NCI-H2107 (cell line): Measurements from ENCODE around the gene TLR3.

ENCODE experiments used
- DNase-seq: peaks from one replicate; lab custom pipeline; 2025; lab: John Stamatoyannopoulos, UW

TLR3 gene

DNA sequence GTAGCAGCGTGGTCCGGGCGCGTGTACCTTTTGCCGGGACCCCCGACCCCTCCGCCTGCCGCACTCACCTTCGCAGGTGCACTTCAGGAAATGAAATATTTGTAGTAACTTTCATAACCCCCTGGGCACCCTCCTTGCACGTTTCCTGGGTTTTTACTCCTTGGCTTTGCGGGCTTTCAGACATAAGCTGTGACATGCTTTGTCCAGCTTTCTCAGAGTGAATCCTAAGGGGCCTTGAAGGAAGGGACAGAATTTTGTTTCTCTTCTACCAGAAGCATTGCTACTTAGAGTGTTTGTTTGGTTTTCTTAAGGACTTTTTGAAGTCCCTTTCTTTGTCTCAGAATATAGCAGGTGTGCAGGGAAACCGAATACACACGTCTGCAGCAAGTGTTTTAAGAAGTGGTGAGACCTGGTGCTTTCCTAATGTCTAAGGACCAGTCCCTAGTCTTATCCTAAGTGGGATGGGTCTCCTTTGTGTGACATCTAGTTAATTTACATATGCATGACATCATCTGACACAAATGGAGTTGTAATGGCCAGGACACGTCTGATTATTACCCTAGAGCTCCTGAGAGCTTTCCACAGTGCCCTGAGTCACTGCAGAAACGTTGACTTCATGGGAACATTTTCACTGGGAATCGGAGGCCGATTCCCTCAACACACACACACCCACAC, 36.8 kb downstream of the TLR3 start:
- DNase-seq = no peak

DNA sequence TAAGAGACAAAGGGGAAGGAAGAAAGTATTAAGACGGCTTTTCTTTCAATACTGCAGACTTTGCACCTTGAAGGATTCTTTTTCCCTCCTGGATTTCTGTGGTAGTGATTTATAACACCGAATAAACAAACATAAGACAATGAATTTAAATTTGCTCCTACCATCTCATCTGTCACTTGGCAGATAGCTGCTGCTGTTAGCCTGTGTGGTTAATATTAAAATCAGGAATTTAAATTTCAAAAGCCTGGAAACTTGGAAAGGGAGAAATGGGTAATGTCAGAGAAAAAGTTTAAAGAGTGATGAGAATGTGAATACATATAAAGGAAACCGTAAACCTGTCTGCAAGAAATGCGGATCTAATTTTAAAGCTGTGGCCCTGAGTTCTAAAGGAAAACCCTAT, 39.0 kb downstream of the TLR3 start:
- no peak for DNase-seq

- DNase-seq = no peak
Observed at GRCh38 chr4:186108391-186108790, 39.4 kb downstream of the TLR3 start.

DNA sequence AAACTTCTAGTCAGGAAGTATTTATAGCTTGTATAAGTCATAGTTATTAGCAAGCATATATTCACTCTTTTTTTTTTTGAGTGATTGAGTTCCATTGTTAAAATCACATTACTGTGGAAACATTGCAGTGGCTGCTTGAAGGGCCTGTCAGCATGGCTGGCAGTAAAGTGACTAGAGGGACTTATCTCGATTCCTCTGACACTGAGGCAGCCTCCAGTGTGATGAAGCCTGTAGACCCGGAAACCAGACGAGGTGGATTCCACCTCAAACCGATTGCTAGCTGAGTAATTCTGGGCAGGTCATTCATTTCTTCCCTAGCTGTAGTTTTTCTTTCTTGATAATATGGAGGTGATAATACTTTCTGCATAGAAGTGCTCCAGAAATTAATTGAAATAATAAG, 40.3 kb downstream of the TLR3 start:
- no peak for DNase-seq

DNA sequence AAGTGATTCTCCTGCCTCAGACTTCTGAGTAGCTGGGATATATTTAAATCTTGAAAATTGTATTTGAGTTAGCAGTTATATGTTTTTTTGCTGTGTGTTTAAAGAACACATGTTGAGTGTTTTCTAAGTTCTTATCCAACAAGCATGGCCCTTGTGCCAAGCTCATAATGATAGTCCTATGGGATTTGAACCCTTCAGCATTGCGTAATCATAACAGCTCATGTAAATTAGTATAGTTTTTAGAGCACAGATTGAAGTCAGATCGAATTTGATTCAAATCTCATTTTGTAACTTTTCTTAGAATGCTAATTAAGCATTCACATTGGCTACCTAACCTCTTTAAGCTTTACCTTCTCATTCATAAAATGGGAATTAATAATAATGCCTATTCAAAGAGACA, 47.7 kb downstream of the TLR3 start:
- DNase-seq = no peak

DNA sequence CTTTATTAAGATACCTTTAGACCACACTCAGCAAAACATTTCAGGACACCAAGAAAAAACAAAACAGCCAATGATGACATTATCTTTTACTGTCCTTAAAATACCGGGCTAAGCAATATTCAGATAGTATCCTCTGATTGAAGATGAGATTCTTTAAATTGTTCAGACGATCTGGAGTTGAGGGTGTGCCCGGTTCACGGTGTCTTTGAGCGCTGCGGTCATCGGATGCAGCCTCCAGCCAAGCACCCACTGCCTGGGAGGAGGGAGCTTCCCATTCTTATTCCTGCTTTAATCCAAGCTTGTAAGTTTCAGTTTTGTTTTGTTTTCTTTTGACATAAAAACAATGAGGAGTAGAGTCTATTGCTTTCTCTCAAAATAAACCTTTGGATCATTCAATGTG, 49.6 kb downstream of the TLR3 start:
- no peak for DNase-seq

- no peak for DNase-seq
Observed at GRCh38 chr4:186121057-186121456, 52.1 kb downstream of the TLR3 start.

- no peak for DNase-seq
Observed at GRCh38 chr4:186128842-186129241, 59.9 kb downstream of the TLR3 start.

DNA sequence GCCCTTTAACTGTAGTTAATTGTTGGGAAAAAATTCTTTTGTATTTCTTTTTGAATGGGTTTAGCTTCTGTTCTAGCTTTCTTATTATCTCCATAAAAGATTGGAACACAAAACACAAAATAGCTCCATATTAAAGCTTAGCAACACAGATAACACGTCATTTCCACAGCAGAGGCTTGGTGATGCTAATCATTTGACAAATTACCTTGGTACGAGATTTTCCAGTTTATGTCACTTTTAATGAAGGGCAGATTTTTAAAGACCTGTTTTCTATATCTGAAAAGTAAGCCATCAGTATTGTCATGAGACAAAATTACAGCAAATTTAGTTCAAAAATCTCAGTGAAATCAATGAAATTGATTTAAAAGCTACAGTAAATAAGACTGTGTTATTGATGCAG, 63.0 kb downstream of the TLR3 start:
- DNase-seq = no peak

GRCh38 chr4:186132577-186133242, 63.8 kb downstream of the TLR3 start:
- no peak for DNase-seq

DNA sequence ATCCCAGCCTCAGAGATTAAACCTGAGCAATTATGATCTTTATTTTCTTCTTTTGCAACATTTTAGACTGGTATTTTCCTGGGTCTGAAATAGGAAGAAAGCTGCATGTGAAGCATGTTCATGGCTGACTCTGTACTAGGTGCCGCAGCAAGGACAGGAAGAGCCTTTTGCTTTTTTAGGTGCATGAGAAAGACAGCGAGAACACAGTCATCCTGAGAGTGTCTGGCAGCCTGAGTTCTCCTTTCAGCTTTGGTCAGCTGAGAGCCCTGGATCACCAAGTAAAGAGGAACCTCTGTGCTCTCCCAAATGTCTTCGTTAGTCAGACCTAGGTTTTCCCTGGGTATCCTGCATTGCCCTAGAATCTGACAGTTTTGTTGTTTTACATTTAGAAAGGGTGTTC, 65.3 kb downstream of the TLR3 start:
- no peak for DNase-seq

DNA sequence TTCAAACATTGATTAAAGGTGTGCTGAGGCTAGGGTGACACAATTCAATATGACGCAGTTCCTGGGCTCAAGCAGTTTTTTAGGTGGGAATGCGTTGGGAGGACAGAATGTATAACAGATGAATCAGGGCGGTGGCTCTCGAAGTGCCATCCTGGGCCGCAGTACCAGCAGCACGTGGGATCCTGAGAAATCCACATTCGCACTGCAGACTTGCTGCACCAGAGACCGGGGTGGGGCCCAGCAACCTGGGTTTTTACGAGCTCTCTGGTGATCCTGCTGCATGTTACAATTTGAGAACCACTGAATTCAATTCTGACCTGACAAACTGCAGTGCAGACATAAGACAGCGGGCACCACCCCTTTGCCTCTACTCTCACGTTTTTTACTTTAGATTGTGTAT, 65.9 kb downstream of the TLR3 start:
- DNase-seq = no peak

DNA sequence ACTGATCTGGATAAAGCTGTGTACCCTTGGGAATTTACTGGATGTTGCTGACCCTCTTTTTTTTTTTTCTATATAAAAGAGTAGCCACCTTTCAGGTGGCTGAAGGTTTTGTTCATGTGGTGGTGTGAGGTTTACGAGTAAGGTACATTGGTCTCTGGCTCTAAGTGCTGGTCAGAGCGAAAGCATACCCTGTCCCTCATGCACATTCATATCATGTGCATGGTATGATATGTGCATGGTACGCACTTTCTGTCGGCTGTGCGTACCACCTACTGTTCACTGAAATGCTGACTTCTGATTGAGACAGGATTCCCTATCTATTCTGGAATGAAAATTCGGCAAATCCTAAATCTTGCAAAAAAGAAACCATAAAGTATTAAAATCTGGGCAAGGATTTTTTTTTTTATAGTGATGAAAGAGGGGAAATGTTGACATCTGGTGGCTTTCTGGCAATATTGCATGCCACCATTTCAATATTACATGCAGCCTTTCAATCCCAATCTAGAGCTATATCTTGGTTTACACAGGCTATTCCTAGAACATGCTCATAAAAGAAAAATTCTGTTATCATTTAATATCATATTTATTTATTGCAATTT, 68.3 kb downstream of the TLR3 start:
- DNase-seq = no peak
